GM12864 (cell line): ENCODE data around the gene ATP8A2.

Experiments used
- DNase-seq: peaks from one replicate; pipeline ENCODE4 v3.0.0-alpha.2; 2011; ENCODE audit warnings: low read depth
- H3K4me3 ChIP-seq: 2 replicates; pipeline ENCODE4 v1.5.1; 2011; ENCODE audit warnings: mild to moderate bottlenecking, low read depth, low read length, control low read depth
- CTCF ChIP-seq: IDR thresholded peaks from 2 replicates; pipeline ENCODE4 v1.5.1; 2011; ENCODE audit warnings: low read depth, mild to moderate bottlenecking, moderate library complexity, low read length, control low read depth, inconsistent platforms; ENCODE audit errors: missing control alignments

The ATP8A2 gene

GRCh38 chr13:25847635-25848626 is 476.2 kb downstream of the ATP8A2 start:
- H3K4me3 ChIP-seq, result no peak overlapping the region
- DNase-seq, result no peak
- no peak for TF ChIP-seq CTCF

- no peak for TF ChIP-seq CTCF
- no peak overlapping the region for H3K4me3 ChIP-seq
- no peak for DNase-seq
Observed at GRCh38 chr13:25848812-25849745, 477.3 kb downstream of the ATP8A2 start.

- H3K4me3 ChIP-seq, result no peak overlapping the region
- DNase-seq, result no peak
- no peak for TF ChIP-seq CTCF
Observed at GRCh38 chr13:25857830-25858229, 486.1 kb downstream of the ATP8A2 start.

GRCh38 chr13:25859528-25859927 is 487.8 kb downstream of the ATP8A2 start:
- no peak for DNase-seq
- no peak for TF ChIP-seq CTCF
- no peak overlapping the region for H3K4me3 ChIP-seq

- TF ChIP-seq CTCF, result no peak
- DNase-seq, result no peak
- H3K4me3 ChIP-seq, result no peak overlapping the region
Observed at GRCh38 chr13:25860265-25860664, 488.5 kb downstream of the ATP8A2 start.

GRCh38 chr13:25860862-25861261 is 489.1 kb downstream of the ATP8A2 start:
- TF ChIP-seq CTCF, result no peak
- no peak overlapping the region for H3K4me3 ChIP-seq
- no peak for DNase-seq
